H7 (cell line): ENCODE data around the gene TTYH2. TPM values are rescaled to one million over a fixed set of nuclear protein-coding genes. Genes with fewer than 3 reads are reported as not detected.

Experiments used
- DNase-seq: peaks from one replicate; pipeline ENCODE4 v3.0.0; 2012
- H3K27me3 ChIP-seq: 2 replicates; pipeline ENCODE4 v1.6.0; 2011; ENCODE audit warnings: mild to moderate bottlenecking, low read length; ENCODE audit not compliant: control insufficient read depth, insufficient read depth
- H3K36me3 ChIP-seq: replicated peaks from 2 replicates; pipeline ENCODE4 v1.5.1; 2011; ENCODE audit warnings: low read length; ENCODE audit not compliant: control insufficient read depth, insufficient read depth
- H3K4me3 ChIP-seq: 2 replicates; pipeline ENCODE4 v1.5.1; 2011; ENCODE audit warnings: low read depth, mild to moderate bottlenecking, control low read depth, low read length, moderate library complexity; ENCODE audit not compliant: insufficient read depth
- total RNA-seq: library from RNA; depleted of rRNA; stranded (reverse); fragments of >200 nt; shearing (Covaris generic); gene quantifications from 2 replicates; pipeline ENCODE4 v1.2.3, GENCODE V29; 2014

TTYH2 gene
- total RNA-seq, 1 experiment from 2014 or later = 2.5 TPM

DNA sequence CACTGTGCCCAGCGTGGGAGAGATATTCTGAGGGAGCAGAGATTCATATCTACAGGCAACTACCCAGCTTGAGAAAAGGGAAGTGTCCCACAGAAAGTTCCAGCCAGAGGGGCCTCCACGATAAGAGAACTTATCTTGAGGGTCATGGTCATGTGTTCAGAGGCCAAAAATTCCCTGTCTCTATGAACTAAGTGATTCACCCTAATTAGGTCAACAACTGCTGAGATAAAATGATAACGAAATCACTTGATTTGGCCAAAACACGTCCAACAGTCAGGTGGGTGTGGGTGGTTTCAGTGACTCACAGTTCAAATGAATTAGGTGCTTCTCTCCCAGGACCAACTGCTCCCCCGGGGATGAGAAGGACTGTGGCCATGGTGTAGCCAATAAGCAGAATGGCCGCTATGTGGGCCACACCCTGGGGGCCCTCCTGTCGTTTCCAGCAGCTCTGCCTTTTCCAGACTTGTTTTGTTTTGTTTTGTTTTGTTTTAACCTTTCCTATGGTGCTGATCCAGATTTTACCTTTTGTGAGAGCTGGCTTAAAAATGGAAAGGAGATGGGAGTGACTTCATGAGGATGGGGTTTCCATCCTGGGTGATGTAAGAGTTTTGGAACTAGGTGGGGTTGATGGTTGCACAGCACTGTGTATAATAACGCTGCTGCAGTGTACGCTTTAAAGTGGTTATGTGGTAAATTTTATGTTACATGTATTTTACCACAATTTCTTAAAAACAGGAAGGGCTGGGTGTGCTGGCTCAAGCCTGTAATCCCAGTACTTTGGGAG is 69.4 kb downstream of the TTYH2 start:
- H3K27me3 ChIP-seq = no peaks in the 10 kb centered on the region
- H3K4me3 ChIP-seq = no peak overlapping the region
- DNase-seq = no peak
- H3K36me3 ChIP-seq = no peaks in the 10 kb centered on the region

DNA sequence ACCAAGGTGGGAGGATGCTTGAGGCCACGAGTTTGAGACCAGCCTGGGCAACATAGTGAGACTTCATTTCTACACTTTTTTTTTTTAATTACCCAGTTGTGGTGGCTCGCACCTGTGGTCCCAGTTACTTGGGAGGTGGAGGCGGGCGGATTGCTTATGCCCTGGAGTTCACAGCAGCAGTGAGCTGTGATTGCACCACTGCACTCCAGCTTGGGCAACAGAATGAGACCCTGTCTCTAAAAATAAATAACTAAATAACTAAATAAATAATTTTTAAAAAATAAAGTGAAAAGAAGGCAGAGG is 70.0 kb downstream of the TTYH2 start:
- H3K4me3 ChIP-seq = no peak overlapping the region
- no peak for DNase-seq
- H3K36me3 ChIP-seq = no peaks in the 10 kb centered on the region
- H3K27me3 ChIP-seq = no peaks in the 10 kb centered on the region

DNA sequence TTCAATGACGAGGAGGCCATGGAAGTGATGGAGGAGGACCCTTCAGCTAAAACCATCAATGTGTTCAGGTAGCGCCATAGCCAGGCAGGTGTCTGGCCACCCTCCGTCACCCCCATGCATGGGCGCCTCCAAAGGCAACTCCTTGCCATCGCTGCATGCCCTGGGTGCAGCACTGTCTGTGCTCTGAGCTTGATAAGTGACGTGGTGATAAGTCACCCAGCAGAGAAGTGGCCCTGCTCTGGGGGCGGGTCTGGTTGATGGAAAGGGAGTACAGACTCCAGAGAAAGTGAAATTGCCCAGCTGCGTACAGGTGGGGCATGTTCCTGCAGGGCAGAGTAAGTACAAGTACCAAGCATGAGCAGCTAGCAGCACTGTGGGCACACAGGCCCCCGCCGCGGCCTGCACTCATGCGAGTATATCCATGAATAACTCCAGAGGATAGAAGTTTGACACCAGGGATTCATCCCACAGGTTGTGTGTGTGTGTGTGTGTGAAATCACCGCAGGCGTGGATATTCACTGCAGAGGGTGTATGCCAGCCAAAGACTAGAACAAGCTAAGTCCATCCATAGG is 73.7 kb downstream of the TTYH2 start:
- DNase-seq = no peak
- H3K4me3 ChIP-seq = no peak overlapping the region
- no peaks in the 10 kb centered on the region for H3K27me3 ChIP-seq
- H3K36me3 ChIP-seq = no peaks in the 10 kb centered on the region

DNA sequence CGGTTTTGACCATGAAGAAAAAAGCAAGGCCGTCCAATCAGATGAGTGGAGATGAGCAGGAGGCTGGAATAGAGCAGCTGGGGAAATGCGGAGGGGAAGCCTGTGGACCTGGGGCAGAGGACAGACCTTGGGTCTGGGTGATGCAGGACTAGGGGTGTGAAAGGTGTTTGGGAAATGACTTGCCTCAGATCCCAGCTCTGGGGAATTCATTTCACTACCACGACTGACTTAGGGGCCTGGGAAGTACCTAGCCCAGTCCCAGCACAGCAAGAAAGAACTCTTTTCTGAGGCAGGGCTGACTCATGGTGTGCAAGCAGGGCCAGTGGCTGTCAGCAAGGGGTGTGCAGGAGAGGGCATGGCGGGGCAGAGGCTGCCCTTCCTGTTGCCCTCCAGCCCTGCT is 75.4 kb downstream of the TTYH2 start:
- H3K36me3 ChIP-seq = no peaks in the 10 kb centered on the region
- no peak overlapping the region for H3K4me3 ChIP-seq
- H3K27me3 ChIP-seq = no peaks in the 10 kb centered on the region
- DNase-seq = no peak

DNA sequence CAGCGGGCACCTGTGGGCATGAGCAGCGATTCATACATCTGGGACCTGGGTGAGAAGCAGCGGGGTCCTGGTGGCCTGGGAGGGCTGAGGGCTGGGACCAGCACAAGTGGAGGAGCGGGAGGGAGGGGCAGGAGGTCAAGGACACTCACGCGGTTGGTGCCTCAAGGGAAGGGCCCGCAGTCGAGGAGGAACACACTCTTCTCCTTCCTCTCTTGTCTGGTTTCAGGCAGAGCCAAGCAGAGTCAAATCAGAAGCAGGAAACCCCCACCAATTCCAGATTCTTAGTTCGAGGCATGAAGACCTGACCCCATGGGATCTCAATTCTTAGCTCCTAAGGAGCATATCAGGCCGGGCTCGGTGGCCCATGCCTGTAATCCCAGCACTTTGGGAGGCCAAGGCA is 76.3 kb downstream of the TTYH2 start:
- Histone ChIP-seq H3K4me3 (no peak overlapping the region), H3K27me3 (no peaks in the 10 kb centered on the region), H3K36me3 (no peaks in the 10 kb centered on the region)
- DNase-seq = no peak

DNA sequence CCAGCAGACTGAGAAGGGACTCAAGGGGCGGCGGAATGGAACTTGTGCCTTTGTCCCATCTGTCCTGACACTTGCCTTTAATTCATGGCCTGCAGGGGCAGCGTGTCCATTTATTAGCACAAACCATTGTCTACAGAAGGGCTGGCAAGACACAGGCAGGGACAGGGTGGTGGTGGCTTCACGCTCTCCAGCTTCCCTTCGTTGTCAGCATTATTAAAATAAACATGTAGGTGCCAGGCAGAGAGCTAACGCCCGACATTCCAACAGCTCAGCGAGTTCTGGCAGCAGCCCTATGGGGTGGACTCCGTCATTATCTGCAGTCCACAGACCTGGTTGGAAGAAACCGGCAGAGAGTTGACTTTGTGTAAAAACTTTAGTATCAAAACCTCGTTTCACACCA is 77.0 kb downstream of the TTYH2 start:
- Histone ChIP-seq H3K36me3 (no peaks in the 10 kb centered on the region), H3K4me3 (no peak overlapping the region), H3K27me3 (no peaks in the 10 kb centered on the region)
- DNase-seq = no peak

DNA sequence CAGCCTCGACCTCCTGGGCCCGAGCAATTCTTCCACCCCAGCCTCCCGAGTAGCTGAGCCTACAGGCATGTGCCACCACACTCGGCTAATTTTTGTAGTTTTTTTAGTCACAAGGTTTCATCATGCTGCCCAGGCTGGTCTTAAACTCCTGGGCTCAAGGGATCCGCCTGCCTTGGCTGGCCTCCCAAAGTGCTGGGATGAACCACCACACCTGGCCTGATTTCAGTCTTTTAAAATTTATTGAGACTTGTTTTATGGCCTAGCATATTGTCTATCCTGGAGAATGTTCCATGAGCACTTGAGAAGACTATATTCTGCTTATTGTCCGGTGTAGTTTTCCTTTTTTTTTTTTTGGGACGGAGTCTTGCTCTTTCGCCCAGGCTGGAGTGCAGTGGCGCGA is 79.1 kb downstream of the TTYH2 start:
- H3K4me3 ChIP-seq = no peak overlapping the region
- no peak for DNase-seq
- H3K27me3 ChIP-seq = no peaks in the 10 kb centered on the region
- no peaks in the 10 kb centered on the region for H3K36me3 ChIP-seq

DNA sequence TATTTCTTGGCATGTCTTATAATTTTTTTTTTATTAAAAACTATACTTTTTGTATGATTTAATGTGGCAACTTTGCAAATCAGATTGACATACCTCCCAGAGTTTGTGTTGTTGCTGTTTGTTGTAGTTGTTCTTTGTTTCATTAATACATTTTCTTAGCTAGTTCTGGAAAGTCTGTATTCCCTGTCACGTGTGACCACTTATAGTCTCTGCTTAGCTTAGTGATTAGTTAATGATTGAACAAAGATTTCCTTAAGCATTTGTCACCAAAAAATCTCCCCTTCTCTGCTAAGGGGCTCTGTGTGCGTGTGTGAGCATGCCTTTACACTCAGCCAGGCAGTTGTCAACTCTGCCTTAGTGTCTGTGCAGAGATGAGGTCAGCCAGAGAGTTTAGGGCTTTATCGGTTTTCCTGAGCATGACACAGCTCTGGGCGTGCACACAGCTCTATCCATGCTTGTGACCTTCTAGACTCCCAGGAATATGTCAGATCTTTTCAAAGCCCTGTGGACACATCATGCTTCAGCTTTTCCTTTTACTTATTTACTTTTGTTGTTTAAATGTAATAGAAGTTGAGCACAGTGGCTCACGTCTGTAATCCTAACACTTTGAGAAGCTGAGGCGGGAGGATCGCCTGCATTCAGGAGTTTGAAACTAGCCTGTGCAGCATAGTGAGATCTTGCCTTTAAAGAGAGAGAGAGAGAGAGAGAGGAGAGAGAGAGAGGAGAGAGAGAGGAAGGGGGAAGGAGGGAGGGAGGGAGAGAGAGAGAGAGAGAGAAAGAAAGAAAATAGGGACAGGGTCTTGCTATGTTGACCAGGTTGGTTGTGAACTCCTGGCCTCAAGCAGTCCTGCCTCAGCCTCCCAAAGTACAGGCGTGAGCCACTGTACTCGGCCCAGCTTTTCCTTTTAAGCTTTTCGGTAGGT is 82.5 kb downstream of the TTYH2 start:
- Histone ChIP-seq H3K27me3 (no peaks in the 10 kb centered on the region), H3K36me3 (no peaks in the 10 kb centered on the region), H3K4me3 (no peak overlapping the region)
- no peak for DNase-seq

DNA sequence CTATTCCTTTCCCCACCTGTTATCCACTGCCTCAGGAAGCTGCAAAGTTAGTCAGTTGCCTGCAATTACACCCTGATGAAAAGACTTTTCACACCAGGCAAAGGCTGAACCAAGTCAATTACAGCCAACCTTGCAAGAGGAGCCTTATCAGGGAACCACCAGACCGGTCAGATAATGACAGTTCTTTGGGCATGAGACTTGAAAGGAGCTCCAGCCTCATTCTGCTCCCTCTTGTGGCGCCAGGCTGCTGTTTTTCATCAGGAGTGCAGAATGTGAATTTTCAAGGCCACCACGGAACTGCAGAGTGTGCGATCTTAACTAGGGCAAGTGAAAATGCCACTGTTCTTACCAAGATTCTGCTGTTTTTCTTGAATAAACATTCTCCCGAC is 83.2 kb downstream of the TTYH2 start:
- Histone ChIP-seq H3K4me3 (no peak overlapping the region), H3K36me3 (no peaks in the 10 kb centered on the region), H3K27me3 (no peaks in the 10 kb centered on the region)
- DNase-seq = peak; percentile 75

DNA sequence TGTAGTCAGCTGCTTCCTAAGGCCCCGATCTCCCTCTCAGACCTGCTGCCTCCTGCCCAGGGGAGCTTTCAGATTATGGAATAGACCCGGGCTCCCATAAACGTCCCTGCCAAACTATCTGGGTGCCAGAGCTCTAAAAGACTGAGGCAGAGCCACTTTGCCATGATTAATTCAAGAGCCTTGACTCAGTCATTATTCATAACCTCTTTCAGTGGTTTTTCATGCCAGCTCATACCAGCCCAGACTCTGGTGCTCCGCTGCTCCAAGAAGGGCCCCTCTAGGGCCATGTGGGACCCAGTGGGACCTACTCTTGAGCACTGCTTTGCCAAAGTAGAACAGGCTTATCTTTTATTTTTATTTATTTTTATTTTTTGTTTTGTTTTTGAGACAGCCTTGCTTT is 84.6 kb downstream of the TTYH2 start:
- H3K27me3 ChIP-seq = no peaks in the 10 kb centered on the region
- no peak overlapping the region for H3K4me3 ChIP-seq
- DNase-seq = no peak
- H3K36me3 ChIP-seq = no peaks in the 10 kb centered on the region

DNA sequence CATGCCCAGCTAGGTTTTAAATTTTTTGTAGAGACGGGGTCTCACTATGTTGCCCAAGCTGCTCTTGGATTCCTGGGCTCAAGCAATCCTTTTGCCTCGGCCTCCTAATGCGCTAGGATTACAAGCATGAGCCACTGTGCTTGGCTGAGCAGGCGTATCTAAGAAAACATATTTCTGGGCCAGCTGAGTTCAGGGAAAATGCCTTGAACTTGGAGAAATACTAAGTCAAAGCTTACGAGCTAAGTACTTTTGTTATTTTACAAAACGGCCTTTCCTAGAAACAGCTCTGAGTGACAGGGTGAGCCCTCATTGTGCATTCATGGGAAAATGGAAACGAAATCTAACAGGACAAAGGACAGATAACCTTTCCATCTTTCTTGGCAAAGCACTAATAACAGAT is 85.4 kb downstream of the TTYH2 start:
- H3K27me3 ChIP-seq = no peaks in the 10 kb centered on the region
- no peak overlapping the region for H3K4me3 ChIP-seq
- no peaks in the 10 kb centered on the region for H3K36me3 ChIP-seq
- DNase-seq = no peak

DNA sequence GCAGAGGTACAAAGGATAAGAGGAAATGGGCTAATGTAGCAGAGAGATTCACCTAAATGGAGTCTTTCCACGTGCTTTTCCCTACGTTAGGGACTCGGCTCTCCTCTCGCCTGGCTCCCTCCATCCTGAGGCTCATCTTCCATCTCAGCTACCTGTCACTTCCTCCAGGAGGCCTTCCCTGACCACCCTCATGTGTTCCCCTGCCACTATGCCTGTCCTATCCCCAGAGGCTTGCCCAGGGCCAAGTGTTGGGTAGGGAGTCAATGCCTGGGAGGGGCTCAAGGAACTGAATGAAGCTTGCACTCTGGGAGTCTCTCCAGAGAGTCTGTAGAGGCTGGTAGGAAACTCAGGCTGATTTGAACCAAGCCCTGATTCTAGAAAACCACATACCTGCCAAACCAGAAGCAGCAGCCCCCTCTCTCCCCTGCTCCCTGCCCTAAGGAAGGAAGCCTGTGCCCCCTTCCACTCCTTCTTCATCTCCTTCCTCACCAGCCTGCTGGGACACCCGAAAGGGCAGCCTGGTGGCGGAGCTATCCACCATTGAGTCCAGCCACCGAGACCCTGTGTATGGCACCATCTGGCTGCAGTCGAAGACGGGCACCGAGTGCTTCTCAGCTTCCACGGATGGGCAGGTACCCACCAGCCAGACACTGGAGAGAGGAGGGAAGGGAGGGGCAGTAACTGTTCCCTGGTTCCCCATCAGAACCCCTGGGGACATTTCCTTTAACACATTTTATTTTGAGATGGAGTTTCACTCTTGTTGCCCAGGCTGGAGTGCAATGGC is 86.0 kb downstream of the TTYH2 start:
- Histone ChIP-seq H3K27me3 (no peaks in the 10 kb centered on the region), H3K4me3 (no peak overlapping the region), H3K36me3 (no peaks in the 10 kb centered on the region)
- DNase-seq = no peak

DNA sequence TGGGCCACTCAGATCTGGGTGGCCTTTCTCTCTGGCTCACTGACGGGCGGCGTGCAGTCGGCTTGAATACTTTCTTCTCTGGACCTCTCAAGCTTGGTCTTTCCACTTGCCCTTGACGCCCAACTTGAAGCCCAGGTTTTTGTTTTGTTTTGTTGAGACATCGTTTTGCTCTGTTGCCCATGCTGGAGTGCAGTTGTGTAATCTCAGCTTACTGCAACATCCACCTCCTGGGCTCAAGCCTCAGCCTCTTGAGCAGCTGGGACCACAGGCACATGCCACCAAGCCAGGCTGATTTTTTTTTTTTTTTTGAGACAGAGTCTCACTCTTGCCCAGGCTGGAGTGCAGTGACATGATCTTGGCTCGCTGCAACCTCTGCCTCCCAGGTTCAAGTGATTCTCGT is 89.9 kb downstream of the TTYH2 start:
- H3K4me3 ChIP-seq = no peak overlapping the region
- no peak for DNase-seq
- H3K27me3 ChIP-seq = no peaks in the 10 kb centered on the region
- H3K36me3 ChIP-seq = no peaks in the 10 kb centered on the region

DNA sequence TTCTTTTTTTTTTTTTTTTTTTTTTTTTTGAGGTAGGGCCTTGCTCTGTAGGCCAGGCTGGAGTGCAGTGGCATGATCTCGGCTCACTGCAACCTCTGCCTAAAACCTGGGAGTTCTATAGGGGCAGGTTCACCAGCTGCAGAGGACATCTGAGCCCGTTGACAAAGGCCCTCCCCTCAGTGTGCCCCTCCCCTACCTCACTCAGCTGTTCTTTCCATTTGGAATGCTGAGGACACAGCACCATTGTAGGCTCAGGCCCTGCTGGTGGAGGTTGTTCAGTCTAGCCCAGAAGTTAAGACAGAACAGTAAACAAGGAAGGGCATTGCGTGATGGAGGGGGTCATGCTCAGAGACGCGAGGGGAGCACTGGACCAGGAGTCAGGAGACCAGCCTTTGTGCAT is 90.8 kb downstream of the TTYH2 start:
- no peak overlapping the region for H3K4me3 ChIP-seq
- H3K27me3 ChIP-seq = no peaks in the 10 kb centered on the region
- H3K36me3 ChIP-seq = no peaks in the 10 kb centered on the region
- DNase-seq = no peak
